Hematopoietic multipotent progenitor cell (in vitro differentiated cells): Measurements from ENCODE around the gene ADGRF4. TPM values are rescaled to one million over a fixed set of nuclear protein-coding genes. Genes with fewer than 3 reads are reported as not detected.

ENCODE experiments used
- DNase-seq, 3 donors: peaks; one replicate each; pipeline ENCODE4 v3.0.0-alpha.2; 2011 to 2015; ENCODE audit warnings: low read depth in 2 of 3, low spot score in 2 of 3
- total RNA-seq: library from RNA; depleted of rRNA; stranded (reverse); fragments of >200 nt; gene quantifications from one replicate; pipeline ENCODE4 v1.2.3, GENCODE V29; 2012

ADGRF4 gene
- total RNA-seq, 1 donor = under 0.01 TPM

- no peak for DNase-seq
Measured at GRCh38 chr6:47681201-47681990, 17.0 kb upstream of the ADGRF4 start.

- no peak for DNase-seq
Measured at GRCh38 chr6:47686411-47686810, 12.0 kb upstream of the ADGRF4 start.

GRCh38 chr6:47687432-47687831 is 10.9 kb upstream of the ADGRF4 start:
- DNase-seq = no peak

GRCh38 chr6:47690214-47690613 is 8.2 kb upstream of the ADGRF4 start:
- DNase-seq = no peak

- DNase-seq = no peak
Measured at GRCh38 chr6:47690791-47691190, 7.6 kb upstream of the ADGRF4 start.

GRCh38 chr6:47697925-47698324 is 455 bp upstream of the ADGRF4 start:
- no peak for DNase-seq

GRCh38 chr6:47700053-47700452 is 1.7 kb downstream of the ADGRF4 start:
- no peak for DNase-seq

GRCh38 chr6:47700596-47700995 is 2.2 kb downstream of the ADGRF4 start:
- no peak for DNase-seq

- DNase-seq = no peak
Measured at GRCh38 chr6:47701363-47701762, 3.0 kb downstream of the ADGRF4 start.

GRCh38 chr6:47709160-47709559 is 10.8 kb downstream of the ADGRF4 start:
- no peak for DNase-seq

- no peak for DNase-seq
Measured at GRCh38 chr6:47710295-47710694, 11.9 kb downstream of the ADGRF4 start.

GRCh38 chr6:47713200-47713599 is 14.8 kb downstream of the ADGRF4 start:
- DNase-seq = no peak

- peak in 2 of 3 donors; percentile 17 to 35 for DNase-seq
Measured at GRCh38 chr6:47714802-47715201, 16.4 kb downstream of the ADGRF4 start.

GRCh38 chr6:47715782-47716181 is 17.4 kb downstream of the ADGRF4 start:
- no peak for DNase-seq

GRCh38 chr6:47716207-47716606 is 17.8 kb downstream of the ADGRF4 start:
- no peak for DNase-seq

- no peak for DNase-seq
Measured at GRCh38 chr6:47718571-47718970, 20.2 kb downstream of the ADGRF4 start.

GRCh38 chr6:47721189-47721588 is 22.8 kb downstream of the ADGRF4 start:
- DNase-seq = no peak

- peak in 2 of 3 donors; percentile 25 to 76 for DNase-seq
Measured at GRCh38 chr6:47722194-47722593, 23.8 kb downstream of the ADGRF4 start.

- DNase-seq = no peak
Measured at GRCh38 chr6:47724300-47724699, 25.9 kb downstream of the ADGRF4 start.

- DNase-seq = no peak
Measured at GRCh38 chr6:47727391-47727790, 29.0 kb downstream of the ADGRF4 start.

- no peak for DNase-seq
Measured at GRCh38 chr6:47729019-47729418, 30.6 kb downstream of the ADGRF4 start.

GRCh38 chr6:47729457-47729856 is 31.1 kb downstream of the ADGRF4 start:
- DNase-seq = no peak
